Measurements from ENCODE around the gene KAZN.

The KAZN gene

DNA sequence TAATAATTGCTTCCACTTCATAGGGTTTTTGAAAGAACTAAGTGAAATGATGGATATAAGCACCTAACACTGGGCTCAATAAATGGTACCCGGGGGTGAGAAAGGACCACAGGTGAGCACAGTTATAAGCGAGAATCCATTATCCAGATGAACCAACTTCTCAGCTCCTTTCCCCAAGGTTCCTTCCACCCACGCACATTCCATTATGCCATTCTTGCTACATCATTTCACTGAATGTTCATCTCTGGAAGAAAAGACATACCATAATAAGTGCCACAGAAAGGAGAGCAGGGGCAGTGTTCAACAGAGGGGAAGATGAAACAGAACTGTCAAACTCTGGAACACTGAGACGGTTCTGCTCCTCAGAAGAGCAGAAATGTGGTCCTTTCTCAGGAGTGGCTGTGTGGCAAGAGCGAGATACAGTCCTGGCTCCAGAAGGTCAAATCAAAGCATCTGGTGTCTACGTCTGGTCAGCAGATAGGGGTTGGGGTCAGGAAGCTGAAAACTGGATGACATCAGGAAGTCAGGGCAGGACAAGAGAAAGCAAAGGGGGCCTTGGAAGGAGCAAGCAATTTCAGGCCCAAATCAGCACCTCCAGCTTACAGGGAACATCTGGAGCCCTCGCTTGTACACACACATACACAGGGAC, 299.6 kb downstream of the KAZN start:
- no peak for DNase-seq

GRCh38 chr1:14899686-14900085, 301.2 kb downstream of the KAZN start:
- DNase-seq: no peak

DNA sequence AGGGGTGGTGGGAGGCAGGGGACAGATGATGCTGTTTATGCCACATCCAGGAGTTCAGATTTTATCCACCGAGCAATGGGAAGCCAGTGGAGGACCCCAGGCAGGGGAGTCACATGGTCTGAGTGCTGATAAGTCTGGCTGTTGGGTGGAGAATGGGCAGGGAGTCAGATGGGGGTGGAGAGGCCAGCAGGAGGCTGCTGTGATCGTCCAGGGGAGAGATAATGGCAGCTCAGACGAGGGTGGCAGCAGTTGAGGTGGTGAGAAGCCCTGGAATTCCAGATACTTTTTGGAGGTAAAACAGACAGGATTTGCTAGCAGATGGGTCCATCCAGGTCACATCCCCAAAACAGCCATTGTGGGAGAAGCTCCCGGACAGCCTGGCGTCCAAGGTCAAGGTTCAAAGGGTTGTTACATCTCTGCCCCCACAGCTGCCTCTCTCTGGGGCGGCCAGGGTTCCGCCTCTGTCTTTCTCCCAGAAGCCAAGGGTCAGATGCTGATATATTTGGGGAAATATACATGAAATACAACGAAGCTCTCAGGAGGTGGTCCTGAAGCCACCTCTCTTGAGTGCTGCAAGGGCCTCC, 303.0 kb downstream of the KAZN start:
- no peak for DNase-seq

DNA sequence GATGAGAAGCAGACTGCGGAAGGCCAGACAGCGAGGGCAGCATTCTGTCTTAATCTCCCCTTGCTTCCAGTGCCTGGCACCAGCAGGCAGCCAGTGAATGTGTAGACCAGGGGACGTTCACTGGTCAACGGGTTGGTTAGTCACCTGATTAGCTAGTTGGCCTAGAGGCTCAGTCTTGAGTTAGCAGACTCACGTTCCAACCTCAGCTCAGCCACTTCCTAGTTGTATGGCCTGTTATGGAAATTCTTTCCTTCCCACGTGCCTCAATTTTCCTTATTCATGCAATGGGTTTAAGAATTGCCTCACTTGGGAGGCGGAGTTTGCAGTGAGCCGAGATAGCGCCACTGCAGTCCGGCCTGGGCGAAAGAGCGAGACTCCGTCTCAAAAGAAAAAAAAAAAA, 305.4 kb downstream of the KAZN start:
- DNase-seq: no peak

- no peak for DNase-seq
Measured at GRCh38 chr1:14906665-14907064, 308.2 kb downstream of the KAZN start.

DNA sequence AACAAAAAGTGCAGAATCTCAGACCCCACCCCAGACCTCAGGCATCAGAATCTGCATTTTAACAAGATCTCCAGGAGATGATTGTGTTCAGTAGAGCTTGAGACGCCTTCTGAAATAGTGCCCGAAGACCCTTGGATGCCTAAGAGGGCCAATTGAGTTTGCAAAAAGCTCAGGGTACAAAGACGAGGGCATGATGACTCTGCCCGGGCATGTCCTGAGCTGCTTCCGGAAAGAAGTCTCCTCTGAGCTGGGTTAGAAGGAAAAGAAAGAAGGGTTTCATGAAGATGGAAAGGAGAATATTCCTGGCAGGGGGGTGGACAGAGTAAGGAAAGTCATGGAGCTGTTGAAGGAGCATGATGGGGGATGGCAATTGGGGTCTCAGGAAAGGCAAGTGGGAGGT, 308.9 kb downstream of the KAZN start:
- DNase-seq: no peak

DNA sequence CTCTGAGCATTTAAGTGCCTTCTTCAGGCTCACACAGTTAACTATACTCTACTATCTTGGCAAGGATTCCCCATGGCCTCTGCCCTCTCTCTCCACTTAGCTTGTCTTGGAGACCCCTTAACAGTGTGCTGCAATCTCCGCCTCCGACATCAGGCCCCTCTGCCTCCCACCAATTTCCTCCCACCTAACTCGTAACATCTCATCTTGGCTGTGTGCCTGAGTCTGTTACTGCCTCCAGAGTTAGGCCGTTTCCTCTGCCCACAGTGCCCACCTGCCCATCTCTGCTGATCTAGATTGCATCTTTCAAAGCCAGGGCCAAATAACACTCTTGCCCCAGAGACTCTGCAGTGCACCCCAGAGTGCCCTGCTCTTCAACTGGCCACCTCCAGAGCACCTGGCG, 310.8 kb downstream of the KAZN start:
- DNase-seq: no peak

DNA sequence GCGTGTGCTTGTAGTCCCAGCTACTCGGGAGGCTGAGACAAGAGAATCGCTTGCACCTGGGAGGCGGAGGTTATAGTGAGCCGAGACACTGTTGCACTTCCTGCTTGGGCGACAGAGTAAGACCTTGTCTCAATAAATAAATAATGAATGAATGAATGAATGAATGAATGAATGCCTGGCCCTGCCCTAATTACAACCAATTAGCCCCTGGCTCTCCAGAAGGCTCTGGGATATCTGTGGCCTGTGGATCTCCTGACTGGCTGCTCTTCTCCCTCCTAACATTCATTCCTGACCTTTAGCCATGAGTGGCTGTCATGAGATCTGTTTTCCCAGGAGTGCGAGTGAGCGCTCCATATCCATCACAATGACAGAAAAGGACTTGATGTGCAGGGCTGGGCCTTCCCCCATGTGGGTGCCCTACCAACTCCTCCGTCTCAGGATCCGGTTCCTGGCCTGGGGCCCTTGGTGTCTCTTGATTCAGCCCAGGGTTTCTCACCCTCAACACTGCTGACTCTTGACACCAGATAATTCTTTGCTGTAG, 311.5 kb downstream of the KAZN start:
- no peak for DNase-seq

GRCh38 chr1:14910984-14911721, 312.7 kb downstream of the KAZN start:
- no peak for DNase-seq

DNA sequence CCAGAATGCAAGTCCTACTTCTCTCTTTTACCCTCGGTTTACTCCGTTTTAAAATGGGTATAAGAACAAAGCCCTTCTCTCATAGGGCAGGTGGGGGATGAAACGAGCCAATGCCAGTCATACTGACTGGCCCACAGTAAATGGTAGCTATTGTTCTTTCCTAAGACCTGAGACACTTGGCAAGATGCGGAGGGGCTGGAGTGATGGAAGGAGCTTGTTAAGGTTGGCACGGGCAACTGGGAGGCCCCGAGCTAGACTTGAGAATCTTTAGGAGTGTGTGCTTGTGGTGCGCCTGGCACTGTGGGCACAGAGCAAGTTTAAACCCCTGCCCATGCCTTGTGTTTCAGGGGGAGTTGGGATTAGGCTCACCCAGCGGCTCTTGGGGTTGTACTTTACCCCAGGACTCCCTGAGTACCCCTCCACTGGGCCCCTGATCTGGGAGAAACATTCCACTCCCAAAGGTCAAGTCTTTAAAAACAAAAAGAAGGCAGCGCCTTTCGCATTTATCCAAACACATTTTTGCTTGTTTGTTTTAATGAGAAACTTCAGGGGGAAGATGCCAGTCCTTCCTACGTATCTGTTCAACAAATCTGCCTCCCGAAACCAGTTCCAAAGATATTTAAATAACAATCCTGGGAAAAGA, 314.5 kb downstream of the KAZN start:
- DNase-seq: no peak

DNA sequence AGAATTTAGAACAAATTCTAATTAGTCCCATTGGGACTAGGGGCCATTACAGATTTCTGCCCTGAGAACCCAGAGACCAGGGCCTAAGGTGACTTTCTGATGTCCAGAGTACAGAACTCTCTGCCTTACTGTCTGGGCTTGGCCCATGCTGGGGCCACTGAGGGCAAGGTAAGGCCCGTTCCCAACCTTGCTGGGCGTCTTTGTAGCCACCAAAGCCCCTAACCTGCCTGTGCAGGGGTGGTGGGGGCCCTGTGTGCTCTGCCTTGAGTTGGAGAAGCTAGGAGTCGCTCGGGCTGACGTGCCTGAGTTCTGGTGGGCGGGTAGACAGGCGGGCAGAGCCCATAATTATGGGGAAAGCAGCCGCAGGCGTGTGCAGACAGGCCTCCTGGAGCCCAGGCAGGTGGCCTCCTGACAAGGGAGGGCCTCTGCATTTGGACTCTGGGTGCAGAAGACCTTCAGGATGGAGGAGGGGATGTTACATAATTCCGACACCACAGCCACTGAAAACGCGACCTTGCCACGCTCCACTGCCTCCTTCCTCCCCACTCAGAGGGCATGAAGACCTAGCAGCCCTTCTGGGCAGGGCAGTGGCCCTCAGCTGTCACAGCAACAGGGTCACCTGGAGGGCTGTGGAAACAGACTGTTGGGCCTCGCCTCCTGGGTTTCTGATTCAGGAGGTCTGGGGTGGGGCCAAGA, 315.1 kb downstream of the KAZN start:
- no peak for DNase-seq

- DNase-seq: no peak
Measured at GRCh38 chr1:14914351-14914988, 316.0 kb downstream of the KAZN start.

GRCh38 chr1:14915356-14916054, 317.0 kb downstream of the KAZN start:
- DNase-seq: peak; percentile 75

DNA sequence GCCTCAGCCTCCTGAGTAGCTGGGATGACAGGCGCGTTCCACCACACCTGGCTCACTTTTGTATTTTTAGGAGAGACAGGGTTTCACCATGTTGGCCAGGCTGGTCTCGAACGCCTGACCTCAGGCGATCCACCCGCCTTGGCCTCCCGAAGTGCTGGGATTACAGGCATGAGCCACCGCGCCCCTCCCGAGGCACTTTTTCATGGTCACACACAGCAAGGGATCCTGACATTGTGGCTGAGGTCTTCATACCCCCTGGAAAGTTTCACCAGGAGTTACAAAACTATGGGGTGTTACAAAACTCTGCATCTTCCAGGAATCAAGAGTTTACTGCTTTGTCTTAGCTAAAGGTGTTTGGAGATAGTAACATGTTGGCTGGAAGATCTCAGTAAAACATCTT, 320.8 kb downstream of the KAZN start:
- DNase-seq: no peak

DNA sequence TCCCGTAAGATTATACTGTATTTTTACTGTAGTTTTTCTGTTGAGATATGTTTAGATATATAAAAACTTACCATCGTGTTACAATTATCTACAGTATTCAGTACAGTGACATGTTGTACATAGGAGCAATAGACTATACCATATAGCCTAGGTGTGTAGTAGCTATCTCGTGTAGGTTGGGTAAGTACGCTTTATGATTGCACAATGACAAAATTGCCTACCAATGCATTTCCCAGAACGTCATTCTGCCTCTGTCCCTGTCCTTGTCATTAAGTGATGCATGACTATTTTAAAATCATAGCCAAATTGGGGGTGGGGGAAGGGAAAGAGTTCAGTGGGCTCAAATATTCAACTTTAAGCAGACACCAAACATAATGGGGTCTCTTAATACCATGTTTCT, 321.3 kb downstream of the KAZN start:
- DNase-seq: no peak

GRCh38 chr1:14921057-14921456, 322.6 kb downstream of the KAZN start:
- no peak for DNase-seq

DNA sequence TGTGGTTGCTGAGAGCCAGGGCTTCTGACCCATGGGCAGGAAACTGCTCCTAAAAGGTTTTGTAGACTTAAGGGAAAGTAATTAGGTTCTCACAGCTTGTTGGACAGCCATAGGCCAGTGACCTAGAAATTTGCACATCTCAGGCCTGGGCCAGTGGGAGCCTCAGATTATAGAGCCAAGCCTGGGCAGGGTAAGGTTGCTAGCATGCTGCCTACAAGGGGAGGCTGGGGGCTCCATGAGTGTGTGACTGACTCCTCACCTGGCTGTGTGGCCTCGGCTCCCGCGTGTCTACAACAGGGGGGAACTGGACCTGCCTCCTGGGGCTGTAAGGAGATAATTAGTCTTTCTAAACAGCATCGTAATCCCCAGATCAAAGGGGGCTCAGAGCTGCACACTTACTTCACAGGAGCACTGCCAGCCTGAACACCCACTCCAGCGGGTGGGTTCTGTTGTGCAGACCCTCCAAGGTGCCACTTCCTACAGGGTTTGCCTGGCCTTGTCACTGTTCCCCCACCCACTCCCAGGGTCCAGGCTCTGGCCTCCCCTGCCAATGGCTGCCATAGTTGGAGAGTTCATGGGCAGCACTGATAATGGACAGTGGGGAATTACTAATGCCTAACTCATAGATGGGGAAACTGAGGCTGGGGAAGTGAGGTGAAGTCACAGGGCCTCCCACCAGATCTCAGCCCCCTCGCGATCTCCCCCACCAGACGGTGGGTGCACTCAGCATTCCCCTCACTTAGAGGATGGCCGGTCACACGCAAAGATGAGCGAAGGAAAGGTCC, 324.6 kb downstream of the KAZN start:
- DNase-seq: no peak

DNA sequence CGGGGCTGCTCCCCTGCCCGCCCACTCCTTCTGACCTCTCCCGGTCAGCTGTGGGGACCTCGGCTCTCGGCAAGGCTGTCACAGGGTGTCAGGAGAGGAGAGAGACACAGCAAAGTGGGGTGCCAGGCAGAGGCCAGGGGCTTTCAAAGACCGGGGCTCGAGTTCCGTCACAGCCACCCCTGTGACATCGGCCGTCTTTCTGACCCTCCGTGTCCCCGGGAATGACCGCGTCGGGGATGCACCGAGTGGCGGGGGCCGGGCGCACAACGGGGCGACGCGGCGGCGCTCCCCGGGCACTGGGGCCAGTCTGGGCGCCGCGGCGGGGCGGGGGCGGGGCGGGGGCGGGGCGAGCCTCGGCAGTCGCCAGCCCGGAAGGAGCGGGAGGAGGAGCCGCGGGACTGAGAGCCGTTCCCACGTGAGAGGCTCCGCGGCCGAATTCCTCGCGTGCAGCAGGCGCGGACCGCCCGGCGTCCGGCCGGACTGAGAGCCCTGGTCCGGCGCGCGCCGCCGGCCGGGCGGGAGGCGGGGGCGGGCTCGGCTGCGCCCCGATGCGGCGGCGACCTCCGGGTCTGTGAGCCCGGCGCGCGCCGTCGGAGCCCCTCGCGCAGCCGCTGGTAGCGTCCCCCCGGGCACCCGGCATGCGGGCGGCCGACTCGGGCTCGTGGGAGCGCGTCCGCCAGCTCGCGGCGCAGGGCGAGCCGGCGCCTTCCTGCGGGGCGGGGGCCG, 325.4 kb downstream of the KAZN start:
- DNase-seq: peak; percentile 61

GRCh38 chr1:14924455-14925331, 326.2 kb downstream of the KAZN start:
- DNase-seq: peak; percentile 59

All from activated CD8-positive, alpha-beta memory T cell treated with anti-CD3 and anti-CD28 coated beads for 24 hours (primary cell).